GM23338 (cell line): ENCODE results near the gene G6PD. TPM values are rescaled to one million over a fixed set of nuclear protein-coding genes. Genes with fewer than 3 reads are reported as not detected.

Experiments used
- ATAC-seq: fragments of 200-7000 bp; cut with Tn5 transposase; 3 replicates; pipeline ENCODE4 v1.9.1; 2020
- DNase-seq: peaks from one replicate; pipeline ENCODE4 v3.0.0-alpha.2; 2015; ENCODE audit warnings: low spot score
- H2AFZ ChIP-seq: fragments of 200-600 bp; sonication (generic); 2 replicates; pipeline ENCODE4 v1.8.0; 2016; ENCODE audit warnings: antibody characterized with exemption, mild to moderate bottlenecking, moderate library complexity
- H3F3A ChIP-seq: fragments of 200-600 bp; sonication (generic); replicated peaks from 2 replicates; pipeline ENCODE4 v1.8.0; 2017; ENCODE audit warnings: antibody characterized with exemption, mixed run types, low read depth
- H3K27ac ChIP-seq: fragments of 200-600 bp; sonication (generic); 2 replicates; pipeline ENCODE4 v1.6.1; 2016; ENCODE audit warnings: low read depth
- H3K27me3 ChIP-seq: fragments of 200-600 bp; sonication (generic); 2 replicates; pipeline ENCODE4 v1.8.0; 2016; ENCODE audit warnings: mild to moderate bottlenecking, mixed run types, moderate library complexity; ENCODE audit not compliant: insufficient read depth
- H3K36me3 ChIP-seq: fragments of 200-600 bp; sonication (generic); 2 replicates; pipeline ENCODE4 v1.8.0; 2016; ENCODE audit warnings: mild to moderate bottlenecking; ENCODE audit not compliant: insufficient read depth
- H3K4me1 ChIP-seq: fragments of 200-600 bp; sonication (generic); 2 replicates; pipeline ENCODE4 v1.8.0; 2016; ENCODE audit warnings: mild to moderate bottlenecking, moderate library complexity; ENCODE audit not compliant: insufficient read depth
- H3K4me2 ChIP-seq: fragments of 200-600 bp; sonication (generic); 2 replicates; pipeline ENCODE4 v1.7.1; 2017; ENCODE audit warnings: mixed run types
- H3K4me3 ChIP-seq: fragments of 200-600 bp; sonication (generic); 2 replicates; pipeline ENCODE4 v1.6.1; 2016; ENCODE audit warnings: mixed run types
- H3K79me2 ChIP-seq: fragments of 200-600 bp; sonication (generic); replicated peaks from 2 replicates; pipeline ENCODE4 v1.8.0; 2017; ENCODE audit warnings: mild to moderate bottlenecking; ENCODE audit not compliant: insufficient read depth
- H3K9me2 ChIP-seq: fragments of 200-600 bp; sonication (generic); 2 replicates; pipeline ENCODE4 v1.8.0; 2017; ENCODE audit not compliant: insufficient read depth
- H4K20me1 ChIP-seq: fragments of 200-600 bp; sonication (generic); replicated peaks from 2 replicates; pipeline ENCODE4 v1.8.0; 2017; ENCODE audit warnings: mild to moderate bottlenecking; ENCODE audit not compliant: insufficient read depth
- H3K27ac Mint-ChIP-seq: 2 replicates; pipeline ENCODE4 v1.8.0; 2020; ENCODE audit warnings: inconsistent platforms, mild to moderate bottlenecking, moderate library complexity, mixed read lengths
- H3K27me3 Mint-ChIP-seq: 3 replicates; pipeline ENCODE4 v1.8.0; 2022; ENCODE audit warnings: low read depth, mild to moderate bottlenecking, moderate library complexity, mixed read lengths, inconsistent platforms; ENCODE audit not compliant: insufficient read depth, poor library complexity
- H3K36me3 Mint-ChIP-seq: 3 replicates; pipeline ENCODE4 v1.8.0; 2021; ENCODE audit warnings: low read depth, mild to moderate bottlenecking, inconsistent platforms, moderate library complexity, mixed read lengths
- H3K4me1 Mint-ChIP-seq: 3 replicates; pipeline ENCODE4 v1.8.0; 2020; ENCODE audit warnings: mild to moderate bottlenecking, inconsistent platforms, mixed read lengths
- H3K4me3 Mint-ChIP-seq: 3 replicates; pipeline ENCODE4 v1.8.0; 2021; ENCODE audit warnings: moderate library complexity, mild to moderate bottlenecking, inconsistent platforms, mixed read lengths
- H3K9me3 Mint-ChIP-seq: 3 replicates; pipeline ENCODE4 v1.8.0; 2020; ENCODE audit warnings: moderate library complexity, mild to moderate bottlenecking, inconsistent platforms, mixed read lengths
- CREB1 ChIP-seq: fragments of 250-450 bp; sonication (Bioruptor Pico); IDR thresholded peaks from 2 replicates; pipeline ENCODE4 v1.5.0; 2020; ENCODE audit warnings: low read depth, mild to moderate bottlenecking, moderate library complexity
- ETS1 ChIP-seq: IDR thresholded peaks from 2 replicates; pipeline ENCODE4 v1.6.1; 2016; ENCODE audit warnings: antibody characterized with exemption
- EZH2phosphoT487 ChIP-seq: fragments of 200-600 bp; sonication (generic); IDR thresholded peaks from one replicate; pipeline ENCODE4 v1.8.1; 2018; ENCODE audit warnings: antibody characterized with exemption; ENCODE audit not compliant: unreplicated experiment
- JUNB ChIP-seq: IDR thresholded peaks from one replicate; pipeline ENCODE4 v1.6.1; 2016; ENCODE audit warnings: antibody characterized with exemption; ENCODE audit not compliant: unreplicated experiment
- NANOG ChIP-seq: IDR thresholded peaks from 2 replicates; pipeline ENCODE4 v1.6.1; 2016; ENCODE audit warnings: antibody characterized with exemption, borderline replicate concordance
- POLR2AphosphoS5 ChIP-seq: IDR thresholded peaks from 2 replicates; pipeline ENCODE4 v1.6.1; 2016; ENCODE audit warnings: antibody characterized with exemption, low read depth
- STAT1 ChIP-seq: IDR thresholded peaks from one replicate; pipeline ENCODE4 v1.6.1; 2016; ENCODE audit warnings: antibody characterized with exemption; ENCODE audit not compliant: unreplicated experiment
- ZNF331 ChIP-seq: fragments of 250-450 bp; sonication (Bioruptor Pico); IDR thresholded peaks from 2 replicates; pipeline ENCODE4 v1.5.0; 2020; ENCODE audit warnings: low read depth, mild to moderate bottlenecking, moderate library complexity
- polyA plus RNA-seq: library from polyadenylated mRNA; unstranded; fragments of >200 nt; fragmentation: Nextera tagmentation; extraction: Ambion mirVana; gene quantifications from 2 replicates; pipeline ENCODE4 v1.2.1, GENCODE V29; 2016
- total RNA-seq: library from RNA; depleted of rRNA; stranded (reverse); fragments of >200 nt; shearing (Covaris generic); gene quantifications from 2 replicates; pipeline ENCODE4 v1.2.3, GENCODE V29; 2014
- TF ChIP-seq, protein P1 (sequence below): IDR thresholded peaks from one replicate; pipeline ENCODE4 v1.6.1; 2018; ENCODE audit warnings: antibody characterized with exemption; ENCODE audit not compliant: unreplicated experiment
- TF ChIP-seq, protein P2 (sequence below), 2 experiments: fragments of 200-600 bp in 1 of 2; sonication (generic) in 1 of 2; conservative IDR thresholded peaks; 2 replicates each; pipeline versions ENCODE4 v1.5.1 to v1.6.1; 2016 to 2017; ENCODE audit warnings: antibody characterized with exemption in 2 of 2, low read depth in 2 of 2, mild to moderate bottlenecking in 2 of 2, moderate library complexity in 1 of 2

Gene G6PD
- total and polyA plus RNA-seq, 2 experiments from 2014 or later: 14.4 to 66.7 TPM

DNA sequence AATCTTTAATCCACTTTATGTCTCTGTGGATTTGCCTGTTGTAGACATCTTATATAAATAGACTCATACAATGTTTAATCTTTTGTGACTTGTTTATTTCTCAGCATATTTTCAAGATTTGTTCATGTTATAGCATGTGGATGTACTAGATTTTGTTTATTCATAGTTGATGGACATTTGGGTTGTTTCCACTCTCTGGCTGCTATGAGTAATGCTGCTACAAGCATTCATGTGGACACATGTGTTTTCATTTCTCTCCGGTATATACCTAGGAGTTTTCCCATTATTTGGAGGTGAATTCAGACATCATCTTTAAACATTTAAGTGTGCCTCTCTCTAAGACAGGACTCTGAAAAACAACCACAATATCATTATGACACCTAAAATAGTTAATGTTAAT is 3.1 kb upstream of the G6PD start (continued):
- TF ChIP-seq, protein P1, sequence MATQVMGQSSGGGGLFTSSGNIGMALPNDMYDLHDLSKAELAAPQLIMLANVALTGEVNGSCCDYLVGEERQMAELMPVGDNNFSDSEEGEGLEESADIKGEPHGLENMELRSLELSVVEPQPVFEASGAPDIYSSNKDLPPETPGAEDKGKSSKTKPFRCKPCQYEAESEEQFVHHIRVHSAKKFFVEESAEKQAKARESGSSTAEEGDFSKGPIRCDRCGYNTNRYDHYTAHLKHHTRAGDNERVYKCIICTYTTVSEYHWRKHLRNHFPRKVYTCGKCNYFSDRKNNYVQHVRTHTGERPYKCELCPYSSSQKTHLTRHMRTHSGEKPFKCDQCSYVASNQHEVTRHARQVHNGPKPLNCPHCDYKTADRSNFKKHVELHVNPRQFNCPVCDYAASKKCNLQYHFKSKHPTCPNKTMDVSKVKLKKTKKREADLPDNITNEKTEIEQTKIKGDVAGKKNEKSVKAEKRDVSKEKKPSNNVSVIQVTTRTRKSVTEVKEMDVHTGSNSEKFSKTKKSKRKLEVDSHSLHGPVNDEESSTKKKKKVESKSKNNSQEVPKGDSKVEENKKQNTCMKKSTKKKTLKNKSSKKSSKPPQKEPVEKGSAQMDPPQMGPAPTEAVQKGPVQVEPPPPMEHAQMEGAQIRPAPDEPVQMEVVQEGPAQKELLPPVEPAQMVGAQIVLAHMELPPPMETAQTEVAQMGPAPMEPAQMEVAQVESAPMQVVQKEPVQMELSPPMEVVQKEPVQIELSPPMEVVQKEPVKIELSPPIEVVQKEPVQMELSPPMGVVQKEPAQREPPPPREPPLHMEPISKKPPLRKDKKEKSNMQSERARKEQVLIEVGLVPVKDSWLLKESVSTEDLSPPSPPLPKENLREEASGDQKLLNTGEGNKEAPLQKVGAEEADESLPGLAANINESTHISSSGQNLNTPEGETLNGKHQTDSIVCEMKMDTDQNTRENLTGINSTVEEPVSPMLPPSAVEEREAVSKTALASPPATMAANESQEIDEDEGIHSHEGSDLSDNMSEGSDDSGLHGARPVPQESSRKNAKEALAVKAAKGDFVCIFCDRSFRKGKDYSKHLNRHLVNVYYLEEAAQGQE: no peak
- TF ChIP-seq ETS1: no peak

DNA sequence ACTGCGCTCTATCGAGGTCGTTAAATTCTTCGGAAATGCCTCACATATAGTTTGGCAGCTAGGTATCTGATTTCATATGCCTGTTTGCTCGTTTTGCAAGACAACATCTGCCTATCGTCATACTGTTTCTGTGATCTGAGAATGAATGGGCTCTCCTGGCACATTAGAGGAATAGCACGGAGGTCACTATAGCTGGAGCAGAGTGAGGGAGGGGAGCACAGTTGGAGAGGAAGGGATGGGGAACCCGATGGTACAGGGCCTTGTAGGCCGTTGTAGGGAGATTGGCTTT is 1.3 kb upstream of the G6PD start:
- H3K27ac Mint-ChIP-seq: peak overlapping the region; percentile 96
- DNase-seq (no peak), ATAC-seq (no peak)
- Histone ChIP-seq H4K20me1 (no peaks in the 10 kb centered on the region), H3K4me1 (no peaks in the 10 kb centered on the region), H3K36me3 (no peaks in the 10 kb centered on the region), H3F3A (0 out of 2 replicates have a peak, but pooled peaks cover 2% of the 10 kb centered on the region), H3K9me2 (no peaks in the 10 kb centered on the region), H3K27me3 (no peaks in the 10 kb centered on the region), H3K4me3 (peak overlapping the region; percentile 85), H2AFZ (no peak overlapping the region), H3K79me2 (peaks cover 31% of the 10 kb centered on the region), H3K27ac (peak overlapping the region; percentile 88), H3K4me2 (peak overlapping the region; percentile 91)
- peaks cover 9% of the 10 kb centered on the region for H3K27me3 Mint-ChIP-seq
- H3K4me3 Mint-ChIP-seq: peak overlapping the region; percentile 89
- peaks cover 18% of the 10 kb centered on the region for H3K36me3 Mint-ChIP-seq
- H3K9me3 Mint-ChIP-seq: no peaks in the 10 kb centered on the region
- H3K4me1 Mint-ChIP-seq: peaks cover 10% of the 10 kb centered on the region
- TF ChIP-seq ZNF331 (CRISPR knock-in tag): no peak
- TF ChIP-seq, protein P2, sequence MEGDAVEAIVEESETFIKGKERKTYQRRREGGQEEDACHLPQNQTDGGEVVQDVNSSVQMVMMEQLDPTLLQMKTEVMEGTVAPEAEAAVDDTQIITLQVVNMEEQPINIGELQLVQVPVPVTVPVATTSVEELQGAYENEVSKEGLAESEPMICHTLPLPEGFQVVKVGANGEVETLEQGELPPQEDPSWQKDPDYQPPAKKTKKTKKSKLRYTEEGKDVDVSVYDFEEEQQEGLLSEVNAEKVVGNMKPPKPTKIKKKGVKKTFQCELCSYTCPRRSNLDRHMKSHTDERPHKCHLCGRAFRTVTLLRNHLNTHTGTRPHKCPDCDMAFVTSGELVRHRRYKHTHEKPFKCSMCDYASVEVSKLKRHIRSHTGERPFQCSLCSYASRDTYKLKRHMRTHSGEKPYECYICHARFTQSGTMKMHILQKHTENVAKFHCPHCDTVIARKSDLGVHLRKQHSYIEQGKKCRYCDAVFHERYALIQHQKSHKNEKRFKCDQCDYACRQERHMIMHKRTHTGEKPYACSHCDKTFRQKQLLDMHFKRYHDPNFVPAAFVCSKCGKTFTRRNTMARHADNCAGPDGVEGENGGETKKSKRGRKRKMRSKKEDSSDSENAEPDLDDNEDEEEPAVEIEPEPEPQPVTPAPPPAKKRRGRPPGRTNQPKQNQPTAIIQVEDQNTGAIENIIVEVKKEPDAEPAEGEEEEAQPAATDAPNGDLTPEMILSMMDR (conservative IDR thresholded peaks at IDR 0.05; ENCODE audit: low read depth in 2 of 2): no peak
- TF ChIP-seq, protein P1: no peak
- no peak for TF ChIP-seq JUNB
- TF ChIP-seq CREB1 (CRISPR knock-in tag): no peak
- no peak for TF ChIP-seq NANOG
- no peak for TF ChIP-seq STAT1
- TF ChIP-seq ETS1: no peak
- no peak for TF ChIP-seq EZH2phosphoT487
- no peak for TF ChIP-seq POLR2AphosphoS5
